Bone marrow (tissue), 2 donors: Measurements from ENCODE around the gene GPR89A.
"Not testable (repeated sequence)": the region's sequence is repeated elsewhere in the genome, so short reads cannot be mapped to it uniquely, and the experiment has no call there.

Experiments
- DNase-seq, 2 donors: peaks; one replicate each; lab custom pipeline; 2025; lab: John Stamatoyannopoulos, UW

Gene GPR89A

GRCh38 chr1:145607833-145608733, at the start of gene GPR89A:
TSS of gene GPR89A (plus strand) at chr1:145607988. CDS start at chr1:145608134, 146 bp downstream.
- DNase-seq = peak; percentile 69 to 72

GRCh38 chr1:145586820-145587219, 21.0 kb upstream of the GPR89A start:
- not testable (repeated sequence) for DNase-seq

- not testable (repeated sequence) for DNase-seq
Observed at GRCh38 chr1:145590806-145591205, 17.0 kb upstream of the GPR89A start.

- DNase-seq = not testable (repeated sequence)
Observed at GRCh38 chr1:145592347-145592746, 15.4 kb upstream of the GPR89A start.

GRCh38 chr1:145595421-145595820, 12.4 kb upstream of the GPR89A start:
- not testable (repeated sequence) for DNase-seq

- not testable (repeated sequence) for DNase-seq
Observed at GRCh38 chr1:145596236-145596635, 11.6 kb upstream of the GPR89A start.

GRCh38 chr1:145599426-145599825, 8.4 kb upstream of the GPR89A start:
- not testable (repeated sequence) for DNase-seq

- no peak for DNase-seq
Observed at GRCh38 chr1:145601593-145601992, 6.2 kb upstream of the GPR89A start.

- not testable (repeated sequence) for DNase-seq
Observed at GRCh38 chr1:145606840-145607239, 948 bp upstream of the GPR89A start.

- DNase-seq = not testable (repeated sequence)
Observed at GRCh38 chr1:145607289-145607688, 499 bp upstream of the GPR89A start.

- DNase-seq = not testable (repeated sequence)
Observed at GRCh38 chr1:145610744-145611143, 3.0 kb downstream of the GPR89A start.

- not testable (repeated sequence) for DNase-seq
Observed at GRCh38 chr1:145620073-145620472, 12.3 kb downstream of the GPR89A start.

GRCh38 chr1:145622177-145622576, 14.4 kb downstream of the GPR89A start:
- not testable (repeated sequence) for DNase-seq

GRCh38 chr1:145636237-145636636, 28.4 kb downstream of the GPR89A start:
- not testable (repeated sequence) for DNase-seq

GRCh38 chr1:145641886-145642285, 34.1 kb downstream of the GPR89A start:
- not testable (repeated sequence) for DNase-seq

GRCh38 chr1:145643990-145644389, 36.2 kb downstream of the GPR89A start:
- DNase-seq = not testable (repeated sequence)

GRCh38 chr1:145656245-145656943, 48.6 kb downstream of the GPR89A start:
- DNase-seq = not testable (repeated sequence)

GRCh38 chr1:145662502-145662901, 54.7 kb downstream of the GPR89A start:
- not testable (repeated sequence) for DNase-seq

GRCh38 chr1:145665015-145665414, 57.2 kb downstream of the GPR89A start:
- not testable (repeated sequence) for DNase-seq

- not testable (repeated sequence) for DNase-seq
Observed at GRCh38 chr1:145670995-145671745, 63.4 kb downstream of the GPR89A start.

- DNase-seq = not testable (repeated sequence)
Observed at GRCh38 chr1:145673217-145673616, 65.4 kb downstream of the GPR89A start.

GRCh38 chr1:145684858-145685257, 77.1 kb downstream of the GPR89A start:
- not testable (repeated sequence) for DNase-seq
